Measurements from ENCODE around the gene SERP2. TPM values are rescaled to one million over a fixed set of nuclear protein-coding genes. Genes with fewer than 3 reads are reported as not detected.
A peak's percentile ranks its signal among the peaks of the same experiment; 100 is the strongest.

Gene SERP2
- total and polyA plus RNA-seq, 2 of the 13 experiments (the other 11 are each of a cell fraction or from before 2014, with no cell fraction given) = not detected

DNA sequence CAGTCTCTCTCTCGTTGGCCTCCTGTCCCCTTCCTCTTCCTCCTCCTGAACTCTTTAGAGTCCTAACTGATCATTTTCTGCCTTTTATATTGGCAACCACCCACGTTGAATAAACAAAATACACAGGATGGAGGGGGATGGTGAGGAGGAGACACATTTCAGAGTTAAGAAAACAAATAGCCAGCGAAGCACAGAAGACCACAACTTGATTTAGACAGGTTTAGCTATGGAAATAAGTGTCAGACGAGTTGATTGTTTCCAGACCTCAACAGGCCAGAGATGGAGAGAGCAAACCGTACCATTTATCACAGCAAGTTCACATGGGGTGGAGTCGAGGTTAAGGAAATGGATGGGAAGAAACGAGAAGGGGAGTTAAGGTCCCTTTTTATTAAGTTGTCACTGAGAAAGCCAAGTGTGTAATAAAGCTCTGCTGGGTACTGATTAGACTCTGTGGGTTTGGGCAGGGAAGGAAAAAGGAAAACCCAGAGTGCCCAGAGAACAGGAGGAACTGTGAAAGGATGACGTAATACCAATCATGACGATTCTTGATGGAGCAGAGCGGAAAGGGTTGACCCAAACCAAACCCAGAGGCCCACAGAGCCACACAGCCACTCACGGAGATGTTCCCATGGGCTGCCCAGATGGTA is 11.1 kb upstream of the SERP2 start:
- no peak overlapping the region for H2AFZ ChIP-seq (ENCODE audit: low read length)
- WGBS (ENCODE audit: low lambda C conversion rate) = 40% methylated on average over 11 of the region's 11 CpGs
- no peak overlapping the region for H3K27ac ChIP-seq (ENCODE audit: extremely low read length, insufficient read depth, low read length)
- no peak for ATAC-seq
- no TSS peak for BruUV-seq (replicated peaks)
- peaks cover 39% of the 10 kb centered on the region for H3K4me1 ChIP-seq (ENCODE audit: insufficient read depth, low read length)
- intact Hi-C loops (cut with micrococcal nuclease; ENCODE audit: unreplicated experiment) (loop anchor here (5.0 kb wide), 1 partner anchor 75 kb away; no protein-coding TSS in a partner anchor), in situ Hi-C loops (cut with HindIII; ENCODE audit: extremely low pct_ligation_motif_present, low pct_unique_long_range_greater_than_20kb) (no loop called here)
- CTCF ChIA-PET (ENCODE audit: low intra/inter-chr PET ratio, low total read pairs) = no interaction called here
- no peaks in the 10 kb centered on the region for H3K36me3 ChIP-seq (replicated peaks in 1 of 2; ENCODE audit: control insufficient read depth in 1 of 2, insufficient read depth in 2 of 2, low read length in 2 of 2)
- DNase-seq (ENCODE audit: low spot score) = no peak
- TF ChIP-seq ZNF496 (CRISPR knock-in tag; IDR thresholded peaks at IDR 0.05; ENCODE audit: insufficient replicate concordance) (no peak), CEBPB (IDR thresholded peaks at IDR 0.05; ENCODE audit: borderline replicate concordance, low read depth, low read length) (peak; percentile 49; the same call in 1 of the 2 replicates), ATF7 (IDR thresholded peaks at IDR 0.05) (peak; percentile 50; the same call in 1 of the 2 replicates), ATF7 (CRISPR knock-in tag; IDR thresholded peaks at IDR 0.05) (no peak)
- H3K79me2 ChIP-seq (ENCODE audit: insufficient read depth, low read length) = no peaks in the 10 kb centered on the region
- H3K9me3 ChIP-seq (ENCODE audit: low read length) = no peaks in the 10 kb centered on the region
- H3K9ac ChIP-seq (ENCODE audit: insufficient read depth, low read depth, low read length) = no peak overlapping the region
- no peak overlapping the region for H3K4me2 ChIP-seq (ENCODE audit: low read depth, low read length)
- H4K20me1 ChIP-seq (ENCODE audit: insufficient read depth, low read length) = no peaks in the 10 kb centered on the region
- no peak overlapping the region for H3K4me3 ChIP-seq (replicated peaks in 1 of 3; ENCODE audit: insufficient read depth in 1 of 3, low read depth in 2 of 3, low read length in 3 of 3)
- H3K27me3 ChIP-seq (ENCODE audit: control insufficient read depth in 1 of 2, insufficient read depth in 2 of 2, low read length in 2 of 2) = no peaks in the 10 kb centered on the region
- POLR2A ChIA-PET = no interaction called here
- no peak for FAIRE-seq

DNA sequence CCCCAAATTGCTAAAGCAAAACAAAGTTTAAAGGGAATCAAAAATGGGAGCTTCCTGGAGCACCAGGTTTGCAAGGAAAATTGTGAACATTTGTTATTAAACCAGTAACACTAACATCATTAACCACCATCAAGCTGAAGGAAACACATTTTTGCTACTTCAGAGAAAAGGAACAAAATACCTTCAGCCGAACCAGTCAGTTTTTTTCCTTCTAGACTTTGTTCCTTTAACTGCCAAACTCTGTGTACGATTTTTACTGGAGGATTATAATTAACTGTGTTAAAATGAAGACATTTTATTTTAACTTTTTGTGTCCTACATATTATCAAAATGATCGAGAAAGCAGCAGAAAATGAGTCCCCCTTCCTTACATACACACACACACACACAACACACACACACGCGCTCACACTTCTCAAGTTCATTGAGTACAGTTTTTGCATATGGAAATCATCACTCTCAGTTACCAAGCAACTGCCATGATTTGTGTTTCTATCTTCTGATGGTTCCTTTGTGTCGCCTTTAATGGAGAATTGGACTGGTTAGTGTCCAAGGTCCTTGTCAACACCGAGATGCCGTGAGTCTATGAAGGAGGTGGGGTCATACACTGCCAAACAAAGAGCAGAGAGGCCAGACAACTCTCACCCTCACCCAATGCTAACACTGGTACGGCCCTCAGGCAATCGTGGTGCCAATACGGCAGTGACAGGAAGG is 9.8 kb upstream of the SERP2 start:
- H3K4me3 ChIP-seq (replicated peaks in 1 of 3; ENCODE audit: insufficient read depth in 1 of 3, low read depth in 2 of 3, low read length in 3 of 3) = no peak overlapping the region
- no peaks in the 10 kb centered on the region for H3K27me3 ChIP-seq (ENCODE audit: control insufficient read depth in 1 of 2, insufficient read depth in 2 of 2, low read length in 2 of 2)
- no peak overlapping the region for H2AFZ ChIP-seq (ENCODE audit: low read length)
- CTCF ChIA-PET (ENCODE audit: low intra/inter-chr PET ratio, low total read pairs) = no interaction called here
- BruUV-seq (replicated peaks) = no TSS peak
- H3K4me1 ChIP-seq (ENCODE audit: insufficient read depth, low read length) = peaks cover 52% of the 10 kb centered on the region
- POLR2A ChIA-PET = interaction anchor here (1.0 to 1.3 kb wide), 2 partner anchors 42 to 73 kb away, joined by 3 read pairs; no protein-coding TSS in a partner anchor
- H3K27ac ChIP-seq (ENCODE audit: extremely low read length, insufficient read depth, low read length) = no peak overlapping the region
- intact Hi-C loops (cut with micrococcal nuclease; ENCODE audit: unreplicated experiment) (loop anchor here (5.0 kb wide), 1 partner anchor 74 kb away; no protein-coding TSS in a partner anchor), in situ Hi-C loops (cut with HindIII; ENCODE audit: extremely low pct_ligation_motif_present, low pct_unique_long_range_greater_than_20kb) (no loop called here)
- H4K20me1 ChIP-seq (ENCODE audit: insufficient read depth, low read length) = no peaks in the 10 kb centered on the region
- ATAC-seq (peak; percentile 65), DNase-seq (ENCODE audit: low spot score) (peak; percentile 31), FAIRE-seq (no peak)
- no peaks in the 10 kb centered on the region for H3K79me2 ChIP-seq (ENCODE audit: insufficient read depth, low read length)
- peak overlapping the region; percentile 57 for H3K4me2 ChIP-seq (ENCODE audit: low read depth, low read length)
- no peaks in the 10 kb centered on the region for H3K9me3 ChIP-seq (ENCODE audit: low read length)
- H3K9ac ChIP-seq (ENCODE audit: insufficient read depth, low read depth, low read length) = no peak overlapping the region
- no peaks in the 10 kb centered on the region for H3K36me3 ChIP-seq (replicated peaks in 1 of 2; ENCODE audit: control insufficient read depth in 1 of 2, insufficient read depth in 2 of 2, low read length in 2 of 2)
- 26% methylated on average over 11 of the region's 11 CpGs for WGBS (ENCODE audit: low lambda C conversion rate)
- TF ChIP-seq PAF1 (CRISPR knock-in tag; IDR thresholded peaks at IDR 0.05) (no peak), ZNF644 (CRISPR knock-in tag; IDR thresholded peaks at IDR 0.05; ENCODE audit: low read depth) (0 out of 2 replicates have a peak, but pooled peaks have one; percentile 11), ZNF724P (CRISPR knock-in tag; IDR thresholded peaks at IDR 0.05; ENCODE audit: borderline replicate concordance) (no peak)
- TF ChIP-seq, protein P1, sequence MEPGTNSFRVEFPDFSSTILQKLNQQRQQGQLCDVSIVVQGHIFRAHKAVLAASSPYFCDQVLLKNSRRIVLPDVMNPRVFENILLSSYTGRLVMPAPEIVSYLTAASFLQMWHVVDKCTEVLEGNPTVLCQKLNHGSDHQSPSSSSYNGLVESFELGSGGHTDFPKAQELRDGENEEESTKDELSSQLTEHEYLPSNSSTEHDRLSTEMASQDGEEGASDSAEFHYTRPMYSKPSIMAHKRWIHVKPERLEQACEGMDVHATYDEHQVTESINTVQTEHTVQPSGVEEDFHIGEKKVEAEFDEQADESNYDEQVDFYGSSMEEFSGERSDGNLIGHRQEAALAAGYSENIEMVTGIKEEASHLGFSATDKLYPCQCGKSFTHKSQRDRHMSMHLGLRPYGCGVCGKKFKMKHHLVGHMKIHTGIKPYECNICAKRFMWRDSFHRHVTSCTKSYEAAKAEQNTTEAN (CRISPR knock-in tag; conservative IDR thresholded peaks at IDR 0.05) = no peak
- TF ChIP-seq, protein P2, sequence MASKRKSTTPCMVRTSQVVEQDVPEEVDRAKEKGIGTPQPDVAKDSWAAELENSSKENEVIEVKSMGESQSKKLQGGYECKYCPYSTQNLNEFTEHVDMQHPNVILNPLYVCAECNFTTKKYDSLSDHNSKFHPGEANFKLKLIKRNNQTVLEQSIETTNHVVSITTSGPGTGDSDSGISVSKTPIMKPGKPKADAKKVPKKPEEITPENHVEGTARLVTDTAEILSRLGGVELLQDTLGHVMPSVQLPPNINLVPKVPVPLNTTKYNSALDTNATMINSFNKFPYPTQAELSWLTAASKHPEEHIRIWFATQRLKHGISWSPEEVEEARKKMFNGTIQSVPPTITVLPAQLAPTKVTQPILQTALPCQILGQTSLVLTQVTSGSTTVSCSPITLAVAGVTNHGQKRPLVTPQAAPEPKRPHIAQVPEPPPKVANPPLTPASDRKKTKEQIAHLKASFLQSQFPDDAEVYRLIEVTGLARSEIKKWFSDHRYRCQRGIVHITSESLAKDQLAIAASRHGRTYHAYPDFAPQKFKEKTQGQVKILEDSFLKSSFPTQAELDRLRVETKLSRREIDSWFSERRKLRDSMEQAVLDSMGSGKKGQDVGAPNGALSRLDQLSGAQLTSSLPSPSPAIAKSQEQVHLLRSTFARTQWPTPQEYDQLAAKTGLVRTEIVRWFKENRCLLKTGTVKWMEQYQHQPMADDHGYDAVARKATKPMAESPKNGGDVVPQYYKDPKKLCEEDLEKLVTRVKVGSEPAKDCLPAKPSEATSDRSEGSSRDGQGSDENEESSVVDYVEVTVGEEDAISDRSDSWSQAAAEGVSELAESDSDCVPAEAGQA (IDR thresholded peaks at IDR 0.05; ENCODE audit: low read depth) = no peak
- TF ChIP-seq, protein P2 (CRISPR knock-in tag; IDR thresholded peaks at IDR 0.05; ENCODE audit: borderline replicate concordance) = no peak

Measured in HepG2 (cell line).